GM21381 (cell line): ENCODE measurements around the gene COA5.
A peak's percentile ranks its signal among the peaks of the same experiment; 100 is the strongest.
"Not testable (repeated sequence)": the region's sequence is repeated elsewhere in the genome, so short reads cannot be mapped to it uniquely, and the experiment has no call there.

Experiments used
- ATAC-seq: cut with Tn5 transposase; IDR thresholded peaks from one replicate; pipeline ENCODE4 v1.9.1; 2021; ENCODE audit warnings: mild to moderate bottlenecking, moderate library complexity; ENCODE audit not compliant: unreplicated experiment

COA5 gene

GRCh38 chr2:98607104-98607503, 1.2 kb downstream of the COA5 start:
- ATAC-seq, result no peak

- ATAC-seq, result no peak
These were observed 1.9 kb downstream of the COA5 start for GRCh38 chr2:98606431-98606830.

- no peak for ATAC-seq
These were observed 3.2 kb downstream of the COA5 start for GRCh38 chr2:98605076-98605475.

GRCh38 chr2:98604547-98604946, 3.8 kb downstream of the COA5 start:
- ATAC-seq, result no peak

- peak; percentile 81 for ATAC-seq
These were observed 6.7 kb downstream of the COA5 start for GRCh38 chr2:98601532-98602132.

GRCh38 chr2:98598781-98599428, 9.4 kb downstream of the COA5 start:
- ATAC-seq, result no peak

- ATAC-seq, result not testable (repeated sequence)
These were observed 13.6 kb downstream of the COA5 start for GRCh38 chr2:98594665-98595064.

- ATAC-seq, result no peak
These were observed 15.7 kb downstream of the COA5 start for GRCh38 chr2:98592565-98592964.

GRCh38 chr2:98589489-98589888, 18.8 kb downstream of the COA5 start:
- ATAC-seq, result no peak

- ATAC-seq, result no peak
These were observed 19.4 kb downstream of the COA5 start for GRCh38 chr2:98588880-98589431.

- ATAC-seq, result no peak
These were observed 21.7 kb downstream of the COA5 start for GRCh38 chr2:98586551-98587140.

GRCh38 chr2:98585386-98585785, 22.9 kb downstream of the COA5 start:
- ATAC-seq, result no peak

- ATAC-seq, result no peak
These were observed 24.3 kb downstream of the COA5 start for GRCh38 chr2:98583816-98584618.

- ATAC-seq, result no peak
These were observed 25.0 kb downstream of the COA5 start for GRCh38 chr2:98583276-98583675.

GRCh38 chr2:98582523-98582922, 25.8 kb downstream of the COA5 start:
- ATAC-seq, result no peak

GRCh38 chr2:98580656-98581284, 27.5 kb downstream of the COA5 start:
- ATAC-seq, result no peak

- no peak for ATAC-seq
These were observed 28.4 kb downstream of the COA5 start for GRCh38 chr2:98579926-98580325.

GRCh38 chr2:98578231-98578630, 30.1 kb downstream of the COA5 start:
- ATAC-seq, result no peak

GRCh38 chr2:98577313-98577712, 31.0 kb downstream of the COA5 start:
- ATAC-seq, result no peak

GRCh38 chr2:98576666-98577312, 31.5 kb downstream of the COA5 start:
- ATAC-seq, result no peak
